Naive B cell (primary cell): ENCODE data around the gene FXN. TPM values are rescaled to one million over a fixed set of nuclear protein-coding genes. Genes with fewer than 3 reads are reported as not detected.
"Not testable (repeated sequence)": the region's sequence is repeated elsewhere in the genome, so short reads cannot be mapped to it uniquely, and the experiment has no call there.

ENCODE experiments used
- ATAC-seq, 2 donors: fragments of 150-1000 bp; cut with Tn5 transposase; 2 replicates each; pipeline ENCODE4 v1.10.0; 2021; ENCODE audit warnings: low read depth in 2 of 2, mild to moderate bottlenecking in 2 of 2, moderate library complexity in 2 of 2
- DNase-seq: peaks from one replicate; pipeline ENCODE4 v3.0.0; 2022
- H3K27ac Mint-ChIP-seq, 6 donors: one replicate each; pipeline ENCODE4 v1.8.0; 2020 to 2022; ENCODE audit warnings: mild to moderate bottlenecking in 6 of 6, mixed read lengths in 6 of 6, moderate library complexity in 5 of 6, inconsistent platforms in 2 of 6
- H3K27me3 Mint-ChIP-seq, 3 donors: one replicate each; pipeline ENCODE4 v1.8.0; 2021 to 2022; ENCODE audit warnings: mixed read lengths in 3 of 3, mild to moderate bottlenecking in 1 of 3
- H3K36me3 Mint-ChIP-seq, 2 donors: one replicate each; pipeline ENCODE4 v1.8.0; 2020 to 2022; ENCODE audit warnings: mixed read lengths in 2 of 2, inconsistent platforms in 1 of 2, mild to moderate bottlenecking in 1 of 2
- H3K4me1 Mint-ChIP-seq, 3 donors: one replicate each; pipeline ENCODE4 v1.8.0; 2020 to 2022; ENCODE audit warnings: mixed read lengths in 3 of 3, inconsistent platforms in 1 of 3, mild to moderate bottlenecking in 1 of 3, moderate library complexity in 1 of 3
- H3K4me3 Mint-ChIP-seq, 8 donors: one replicate each; pipeline ENCODE4 v1.8.0; 2020 to 2022; ENCODE audit warnings: mild to moderate bottlenecking in 8 of 8, mixed read lengths in 8 of 8, moderate library complexity in 8 of 8, inconsistent platforms in 2 of 8
- H3K9me3 Mint-ChIP-seq, 7 donors: one replicate each; pipeline ENCODE4 v1.8.0; 2020 to 2022; ENCODE audit warnings: mixed read lengths in 7 of 7, mild to moderate bottlenecking in 5 of 7, inconsistent platforms in 2 of 7, moderate library complexity in 1 of 7
- polyA plus RNA-seq, 6 donors: library from polyadenylated mRNA; unstranded; fragments of 300-500 nt; fragmentation: Illumina TruSeq; gene quantifications; one replicate each; pipeline ENCODE4 v1.2.3, GENCODE V29; 2021; ENCODE audit warnings: low read depth in 6 of 6

Gene FXN
- polyA plus RNA-seq, 6 donors from 2014 or later = 24.5 to 32.4 (median 27.7) TPM

DNA sequence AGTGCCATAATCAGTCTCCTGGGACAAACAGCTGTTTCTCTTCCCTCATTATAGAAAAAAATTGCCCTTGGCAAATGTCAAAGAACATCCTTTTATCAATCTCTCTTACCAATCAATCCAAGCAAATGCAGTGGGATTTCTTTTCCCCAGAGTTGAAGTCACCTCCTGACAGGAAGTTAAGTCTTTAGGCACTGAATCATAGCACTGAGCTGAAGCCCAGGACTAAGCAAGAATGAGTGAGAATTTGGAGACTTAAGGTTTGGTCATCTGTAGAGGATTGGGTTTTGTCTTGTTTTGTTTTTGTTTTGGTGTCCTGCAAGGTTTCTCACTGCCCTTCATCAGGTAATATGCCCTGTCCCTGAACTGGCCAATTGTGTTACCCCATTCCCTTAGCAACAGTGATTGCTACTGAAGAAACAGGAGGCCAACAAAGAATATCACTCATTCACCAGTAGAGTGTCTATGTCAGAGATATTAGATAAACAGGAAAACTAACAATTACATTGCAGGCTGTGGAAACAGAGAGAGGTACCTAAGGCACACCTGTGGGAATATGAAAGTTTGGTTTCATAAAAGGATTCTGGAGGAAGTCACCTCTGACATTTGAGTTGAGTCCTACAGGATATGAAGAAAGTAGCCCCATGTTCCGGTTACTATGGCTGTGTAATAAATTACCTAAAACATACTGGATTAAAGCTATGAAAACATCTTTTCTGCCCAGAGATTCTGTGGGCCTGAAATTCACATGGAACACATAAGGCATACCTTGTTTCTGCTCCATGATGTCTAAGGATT lies 4.5 kb upstream of the FXN start:
- H3K27ac Mint-ChIP-seq = peak overlapping the region in 1 of 6 donors; percentile 18
- DNase-seq (no peak), ATAC-seq (no peak)
- H3K27me3 Mint-ChIP-seq = no peaks in the 10 kb centered on the region
- peaks cover 6 to 10% (median 8%) of the 10 kb centered on the region in 3 donors for H3K4me1 Mint-ChIP-seq
- H3K36me3 Mint-ChIP-seq = no peaks in the 10 kb centered on the region
- H3K9me3 Mint-ChIP-seq = peaks cover 0 to 2% (median 0%) of the 10 kb centered on the region in 7 donors
- no peak overlapping the region for H3K4me3 Mint-ChIP-seq

DNA sequence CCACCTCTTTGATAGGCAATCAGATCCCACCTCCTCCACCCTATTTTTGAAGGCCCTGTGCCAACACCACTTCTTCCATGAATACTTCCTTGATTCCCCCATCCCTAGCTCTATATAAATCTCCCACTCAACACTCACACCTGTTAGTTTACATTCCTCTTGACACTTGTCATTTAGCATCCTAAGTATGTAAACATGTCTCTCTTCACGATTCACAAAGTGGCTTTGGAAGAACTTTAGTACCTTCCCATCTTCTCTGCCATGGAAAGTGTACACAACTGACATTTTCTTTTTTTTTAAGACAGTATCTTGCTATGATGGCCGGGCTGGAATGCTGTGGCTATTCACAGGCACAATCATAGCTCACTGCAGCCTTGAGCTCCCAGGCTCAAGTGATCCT lies 1.5 kb upstream of the FXN start:
- DNase-seq = no peak
- ATAC-seq = no peak
- no peaks in the 10 kb centered on the region for H3K36me3 Mint-ChIP-seq
- peaks cover 0 to 2% (median 0%) of the 10 kb centered on the region in 7 donors for H3K9me3 Mint-ChIP-seq
- H3K27ac Mint-ChIP-seq = peak overlapping the region in 1 of 6 donors; percentile 4
- H3K27me3 Mint-ChIP-seq = no peaks in the 10 kb centered on the region
- peaks cover 10 to 12% (median 10%) of the 10 kb centered on the region in 3 donors for H3K4me1 Mint-ChIP-seq
- peak overlapping the region in 4 of 8 donors; percentile 52 to 99 (median 70) for H3K4me3 Mint-ChIP-seq

DNA sequence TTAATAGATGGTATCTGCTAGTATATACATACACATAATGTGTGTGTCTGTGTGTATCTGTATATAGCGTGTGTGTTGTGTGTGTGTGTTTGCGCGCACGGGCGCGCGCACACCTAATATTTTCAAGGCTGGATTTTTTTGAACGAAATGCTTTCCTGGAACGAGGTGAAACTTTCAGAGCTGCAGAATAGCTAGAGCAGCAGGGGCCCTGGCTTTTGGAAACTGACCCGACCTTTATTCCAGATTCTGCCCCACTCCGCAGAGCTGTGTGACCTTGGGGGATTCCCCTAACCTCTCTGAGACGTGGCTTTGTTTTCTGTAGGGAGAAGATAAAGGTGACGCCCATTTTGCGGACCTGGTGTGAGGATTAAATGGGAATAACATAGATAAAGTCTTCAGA lies 757 bp downstream of the FXN start:
- Mint-ChIP-seq H3K27ac (peak overlapping the region; percentile 15 to 94 (median 88)), H3K36me3 (no peaks in the 10 kb centered on the region), H3K4me3 (peak overlapping the region; percentile 93 to 99 (median 96)), H3K27me3 (no peaks in the 10 kb centered on the region), H3K4me1 (peaks cover 10% of the 10 kb centered on the region in 3 donors), H3K9me3 (no peaks in the 10 kb centered on the region)
- DNase-seq = no peak
- peak; percentile 22 to 31 for ATAC-seq

DNA sequence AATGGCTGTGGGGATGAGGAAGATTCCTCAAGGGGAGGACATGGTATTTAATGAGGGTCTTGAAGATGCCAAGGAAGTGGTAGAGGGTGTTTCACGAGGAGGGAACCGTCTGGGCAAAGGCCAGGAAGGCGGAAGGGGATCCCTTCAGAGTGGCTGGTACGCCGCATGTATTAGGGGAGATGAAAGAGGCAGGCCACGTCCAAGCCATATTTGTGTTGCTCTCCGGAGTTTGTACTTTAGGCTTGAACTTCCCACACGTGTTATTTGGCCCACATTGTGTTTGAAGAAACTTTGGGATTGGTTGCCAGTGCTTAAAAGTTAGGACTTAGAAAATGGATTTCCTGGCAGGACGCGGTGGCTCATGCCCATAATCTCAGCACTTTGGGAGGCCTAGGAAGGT lies 1.2 kb downstream of the FXN start:
- DNase-seq = no peak
- Mint-ChIP-seq H3K36me3 (no peaks in the 10 kb centered on the region), H3K9me3 (no peaks in the 10 kb centered on the region), H3K27ac (peak overlapping the region in 3 of 6 donors; percentile 15 to 94 (median 85)), H3K4me3 (peak overlapping the region; percentile 93 to 99 (median 96)), H3K4me1 (peaks cover 10% of the 10 kb centered on the region in 3 donors), H3K27me3 (no peaks in the 10 kb centered on the region)
- ATAC-seq = no peak

DNA sequence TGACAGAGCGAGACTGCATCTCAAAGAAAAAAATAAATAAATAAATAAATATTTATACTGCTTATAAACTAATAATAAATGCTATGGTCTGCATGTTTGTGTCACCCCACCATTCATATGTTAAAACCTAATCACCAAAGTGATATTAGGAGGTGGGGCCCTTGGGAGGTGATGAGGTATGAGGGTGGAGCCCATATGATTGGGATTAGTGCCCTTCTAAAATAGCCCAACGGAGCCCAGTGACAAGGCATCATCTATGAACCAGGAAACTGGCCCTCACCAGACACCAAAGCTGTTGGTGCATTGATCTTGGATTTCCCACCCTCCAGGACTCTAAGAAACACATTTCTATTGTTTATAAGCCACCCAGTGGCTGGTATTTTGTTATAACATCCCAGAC lies 5.1 kb downstream of the FXN start:
- ATAC-seq (no peak), DNase-seq (no peak)
- H3K4me1 Mint-ChIP-seq = peaks cover 16 to 18% (median 18%) of the 10 kb centered on the region in 3 donors
- no peaks in the 10 kb centered on the region for H3K27me3 Mint-ChIP-seq
- peak overlapping the region in 1 of 8 donors; percentile 12 for H3K4me3 Mint-ChIP-seq
- no peaks in the 10 kb centered on the region for H3K36me3 Mint-ChIP-seq
- no peak overlapping the region for H3K27ac Mint-ChIP-seq
- H3K9me3 Mint-ChIP-seq = no peaks in the 10 kb centered on the region

DNA sequence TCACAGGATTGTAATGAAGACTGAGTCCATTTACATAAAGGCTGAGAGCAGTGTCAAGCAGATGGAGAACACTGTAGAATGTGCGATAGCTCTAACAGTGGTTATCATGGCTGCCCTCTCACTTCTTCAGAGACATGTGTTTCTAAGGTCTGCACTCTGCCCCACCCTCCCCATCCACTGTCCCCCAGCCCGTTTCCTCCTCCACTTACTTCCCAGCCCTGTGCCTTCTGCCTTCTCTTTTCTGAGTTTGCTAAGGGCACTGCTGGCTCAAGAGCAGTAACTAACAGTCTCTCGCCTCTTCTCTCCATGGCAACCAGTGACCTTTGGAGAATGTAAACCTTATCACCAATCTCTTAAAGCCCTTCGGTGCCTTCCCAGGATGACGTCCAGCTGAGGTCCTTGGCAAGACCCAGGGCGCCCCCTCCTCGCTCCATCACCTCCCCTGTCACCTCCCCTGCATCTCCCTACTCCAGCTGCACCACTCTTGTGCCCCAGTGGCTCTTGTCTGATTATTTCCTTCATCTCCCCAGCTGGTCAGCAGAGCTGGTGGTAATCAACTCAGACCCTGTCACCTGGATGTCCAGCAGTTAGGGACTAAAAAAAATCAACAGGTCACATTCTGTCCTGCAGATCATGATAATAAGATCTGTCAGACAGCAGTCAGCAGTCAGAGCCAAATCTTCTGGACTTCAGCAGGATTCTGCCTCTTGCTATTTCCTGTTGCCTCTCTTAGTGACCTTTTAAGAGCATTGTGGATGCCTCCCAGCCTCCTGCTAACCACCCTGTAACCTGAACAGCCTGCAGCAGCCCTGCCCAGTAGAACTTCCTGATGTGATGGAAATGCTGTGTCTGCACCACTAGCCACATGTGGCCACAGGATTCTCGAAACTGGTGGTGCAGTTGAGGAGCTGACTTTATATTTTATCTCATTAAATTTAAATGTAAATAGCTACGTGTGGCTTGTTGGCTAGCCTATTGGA lies 9.0 kb downstream of the FXN start:
- Mint-ChIP-seq H3K4me3 (no peak overlapping the region), H3K9me3 (no peaks in the 10 kb centered on the region)
- no peak for ATAC-seq

DNA sequence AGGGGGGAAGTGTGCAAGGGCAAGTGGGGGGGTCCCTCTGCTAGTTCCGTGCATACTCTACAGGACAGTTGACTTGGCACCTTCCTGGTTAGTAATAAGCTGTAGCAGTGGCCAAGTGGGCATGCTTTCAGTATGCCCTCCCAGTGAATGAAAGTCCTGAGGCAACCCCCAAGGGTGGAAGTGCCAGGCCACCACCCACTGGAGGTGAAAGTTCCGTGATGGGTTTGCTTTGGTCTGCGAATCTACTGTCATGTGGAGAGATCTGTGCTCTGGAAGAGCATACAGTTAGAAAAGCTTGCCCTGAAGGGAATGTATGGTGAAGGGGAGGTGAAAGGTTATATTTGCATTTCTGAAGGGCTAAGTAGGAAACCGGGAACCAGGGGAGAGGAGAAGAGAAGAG lies 10.3 kb downstream of the FXN start:
- Mint-ChIP-seq H3K4me3 (peak overlapping the region in 1 of 8 donors; percentile 43), H3K9me3 (no peaks in the 10 kb centered on the region), H3K27ac (peak overlapping the region in 1 of 6 donors; percentile 21), H3K27me3 (no peaks in the 10 kb centered on the region), H3K4me1 (peaks cover 8 to 13% (median 12%) of the 10 kb centered on the region in 3 donors), H3K36me3 (peaks cover 5 to 14% of the 10 kb centered on the region in 2 donors)
- no peak for DNase-seq
- ATAC-seq = no peak

More for the DNA sequence above, 9.0 kb downstream of the FXN start:
- H3K36me3 Mint-ChIP-seq = peaks cover 5 to 14% of the 10 kb centered on the region in 2 donors
- H3K27ac Mint-ChIP-seq = no peak overlapping the region
- H3K4me1 Mint-ChIP-seq = peaks cover 8 to 13% (median 12%) of the 10 kb centered on the region in 3 donors
- H3K27me3 Mint-ChIP-seq = no peaks in the 10 kb centered on the region
- DNase-seq = no peak

DNA sequence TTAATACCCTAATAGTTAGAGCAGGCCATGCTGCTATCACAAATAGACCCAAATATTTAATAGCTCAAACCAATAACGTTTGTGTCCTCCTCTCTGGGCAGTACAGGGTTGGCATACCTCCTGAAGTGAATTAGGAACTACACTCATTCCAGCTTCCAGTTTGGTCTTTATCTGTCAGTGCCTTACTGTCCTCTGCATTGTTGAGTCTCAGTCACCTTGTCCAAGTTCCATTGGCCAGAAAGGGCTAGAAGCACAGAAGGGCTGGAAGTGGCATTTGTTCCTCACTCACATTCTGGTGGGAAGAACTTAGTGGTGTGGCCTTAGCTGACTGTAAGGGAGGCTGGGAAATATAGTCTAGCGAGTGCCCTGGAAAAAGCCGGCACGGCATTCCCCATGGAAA lies 11.2 kb downstream of the FXN start:
- DNase-seq (no peak), ATAC-seq (no peak)
- H3K4me3 Mint-ChIP-seq = no peak overlapping the region
- H3K27me3 Mint-ChIP-seq = no peaks in the 10 kb centered on the region
- H3K9me3 Mint-ChIP-seq = no peaks in the 10 kb centered on the region
- H3K4me1 Mint-ChIP-seq = peaks cover 8 to 13% (median 12%) of the 10 kb centered on the region in 3 donors
- peak overlapping the region in 1 of 6 donors; percentile 28 for H3K27ac Mint-ChIP-seq
- H3K36me3 Mint-ChIP-seq = peaks cover 5 to 14% of the 10 kb centered on the region in 2 donors

DNA sequence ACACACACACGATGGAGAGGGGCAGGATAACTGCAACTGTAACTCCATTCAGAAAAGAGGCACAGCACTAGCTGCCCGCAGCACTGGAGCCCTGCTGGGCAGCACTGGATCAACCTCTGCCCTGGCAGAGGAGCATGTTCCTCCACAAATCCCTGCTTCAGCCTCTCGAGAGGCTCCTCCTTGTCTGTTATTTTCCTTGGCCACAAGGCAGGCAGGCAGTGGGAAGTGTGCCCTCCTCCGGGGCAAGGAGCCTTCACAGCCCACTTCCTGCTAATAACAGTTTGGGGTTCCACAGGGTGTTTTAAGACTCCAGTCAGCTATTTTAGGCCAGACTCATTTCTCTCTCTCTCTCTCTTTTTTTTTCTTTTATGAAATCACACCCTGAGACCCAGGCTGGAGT lies 11.8 kb downstream of the FXN start:
- H3K4me1 Mint-ChIP-seq = peaks cover 8 to 13% (median 12%) of the 10 kb centered on the region in 3 donors
- H3K27me3 Mint-ChIP-seq = no peaks in the 10 kb centered on the region
- ATAC-seq (no peak), DNase-seq (no peak)
- H3K4me3 Mint-ChIP-seq = no peak overlapping the region
- peak overlapping the region in 1 of 6 donors; percentile 53 for H3K27ac Mint-ChIP-seq
- no peaks in the 10 kb centered on the region for H3K9me3 Mint-ChIP-seq
- H3K36me3 Mint-ChIP-seq = peaks cover 5 to 14% of the 10 kb centered on the region in 2 donors

DNA sequence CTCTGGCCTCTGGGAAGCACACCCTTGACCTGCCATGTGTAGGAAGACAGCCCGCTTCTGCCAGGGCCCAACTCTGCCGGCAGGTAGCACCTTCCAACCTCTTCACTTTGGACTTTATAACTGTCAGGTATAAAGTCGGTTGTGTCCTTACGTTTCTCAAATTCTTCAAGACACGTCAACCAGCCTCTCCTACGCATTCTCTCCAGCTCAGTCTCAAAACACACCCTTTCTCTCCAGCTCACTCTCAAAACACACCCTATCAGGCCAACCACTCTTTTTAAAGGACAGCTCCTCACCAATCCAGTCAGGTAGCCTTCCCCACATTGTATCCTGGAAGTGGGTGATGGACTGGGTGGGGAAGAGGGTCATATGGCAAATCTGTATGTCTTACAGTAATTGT lies 13.5 kb downstream of the FXN start:
- no peak overlapping the region for H3K27ac Mint-ChIP-seq
- ATAC-seq = no peak
- no peak for DNase-seq
- no peaks in the 10 kb centered on the region for H3K9me3 Mint-ChIP-seq
- no peaks in the 10 kb centered on the region for H3K27me3 Mint-ChIP-seq
- peaks cover 9 to 14% of the 10 kb centered on the region in 2 donors for H3K36me3 Mint-ChIP-seq
- H3K4me1 Mint-ChIP-seq = peaks cover 5 to 13% (median 12%) of the 10 kb centered on the region in 3 donors
- H3K4me3 Mint-ChIP-seq = no peak overlapping the region

DNA sequence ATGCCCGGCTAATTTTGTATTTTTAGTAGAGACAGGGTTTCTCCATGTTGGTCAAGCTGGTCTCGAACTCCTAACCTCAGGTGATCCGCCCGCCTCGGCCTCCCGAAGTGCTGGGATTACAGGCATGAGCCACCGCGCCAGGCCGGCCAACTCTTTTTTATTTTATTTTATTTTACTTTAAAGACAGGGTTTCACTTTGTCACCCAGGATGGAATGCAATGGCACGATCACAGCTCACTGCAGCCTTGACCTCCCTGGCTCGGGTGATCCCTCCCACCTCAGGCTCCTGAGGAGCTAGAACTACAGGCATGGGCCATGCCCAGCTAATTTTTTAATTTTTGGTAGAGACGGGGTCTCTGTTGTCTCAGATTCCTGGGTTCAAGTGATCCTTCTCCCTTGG lies 15.4 kb downstream of the FXN start:
- H3K9me3 Mint-ChIP-seq, DNase-seq, H3K27me3 Mint-ChIP-seq, H3K27ac Mint-ChIP-seq, H3K4me1 Mint-ChIP-seq, ATAC-seq, H3K4me3 Mint-ChIP-seq: not testable (repeated sequence)
- peaks cover 11 to 19% of the 10 kb centered on the region in 2 donors for H3K36me3 Mint-ChIP-seq

DNA sequence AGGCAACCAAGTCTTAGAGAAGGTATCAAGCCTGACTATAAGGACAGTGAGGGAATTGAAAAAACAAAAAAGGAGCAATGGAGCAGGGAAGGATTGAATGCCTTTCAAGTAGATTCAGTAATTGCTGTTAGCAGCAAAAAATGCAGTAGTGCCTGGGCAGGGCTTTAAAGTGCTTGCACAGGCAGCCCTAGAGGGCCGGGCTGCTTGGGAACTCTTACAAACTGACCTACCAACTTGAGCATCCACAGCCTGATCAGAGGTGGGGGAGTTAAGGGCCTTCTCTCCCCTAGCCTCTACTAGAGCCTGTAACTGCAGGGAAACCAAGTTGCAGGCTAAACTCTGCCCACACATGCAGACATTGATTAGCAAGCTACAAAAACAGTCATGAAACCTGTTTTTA lies 19.4 kb downstream of the FXN start:
- Mint-ChIP-seq H3K4me3 (no peak overlapping the region), H3K4me1 (peaks cover 0 to 5% (median 3%) of the 10 kb centered on the region in 3 donors), H3K9me3 (no peaks in the 10 kb centered on the region), H3K36me3 (peaks cover 18 to 19% of the 10 kb centered on the region in 2 donors), H3K27me3 (no peaks in the 10 kb centered on the region), H3K27ac (no peak overlapping the region)
- ATAC-seq (no peak), DNase-seq (no peak)

DNA sequence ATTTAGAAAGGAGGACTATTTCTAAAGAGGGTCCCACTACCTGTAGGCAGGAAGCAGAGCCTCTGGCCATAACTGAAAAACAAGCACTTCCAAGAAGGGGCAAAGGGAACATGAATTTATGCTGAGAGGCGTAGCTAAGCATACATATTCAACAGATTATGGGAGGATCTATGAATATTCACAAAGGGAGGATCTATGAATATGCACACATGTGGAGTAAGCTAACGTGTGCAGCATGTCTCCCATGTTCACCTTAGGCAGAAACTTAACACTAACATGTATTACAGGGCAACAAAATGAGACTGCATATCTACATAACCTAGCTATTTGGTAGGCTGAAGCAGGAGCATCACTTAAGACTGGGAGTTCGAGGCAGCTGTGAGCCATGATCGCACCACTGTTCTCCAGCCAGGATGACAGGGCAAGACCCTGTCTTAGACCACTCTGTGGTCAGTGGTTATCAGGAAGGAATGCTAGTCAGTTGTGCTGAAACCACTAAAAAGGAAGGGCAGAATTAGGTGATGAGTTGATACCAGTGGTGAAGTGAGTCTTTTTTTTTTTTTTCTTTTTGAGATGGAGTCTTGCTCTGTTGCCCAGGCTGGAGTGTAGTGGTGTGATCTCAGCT lies 20.8 kb downstream of the FXN start:
- ATAC-seq (no peak), DNase-seq (no peak)
- Mint-ChIP-seq H3K4me3 (no peak overlapping the region), H3K36me3 (peaks cover 26 to 27% of the 10 kb centered on the region in 2 donors), H3K9me3 (peaks cover 0 to 2% (median 0%) of the 10 kb centered on the region in 7 donors), H3K4me1 (peaks cover 5 to 10% (median 6%) of the 10 kb centered on the region in 3 donors), H3K27me3 (no peaks in the 10 kb centered on the region), H3K27ac (no peak overlapping the region)
